GM12878 (cell line): ENCODE measurements around the gene TEX2. TPM values are rescaled to one million over a fixed set of nuclear protein-coding genes. Genes with fewer than 3 reads are reported as not detected.

Experiments
- ATAC-seq: fragments of 200-7000 bp; cut with Tn5 transposase; 3 replicates; pipeline ENCODE4 v1.9.1; 2020; ENCODE audit warnings: mild to moderate bottlenecking, moderate library complexity
- BruUV-seq: library from RNA; stranded (reverse); fragments of 400-500 nt; replicated peaks from 2 replicates; lab custom pipeline; 2021; lab: Mats Ljungman, UMichigan
- CTCF ChIA-PET: fragments of 300-600 bp; sonication (Branson Sonifier 250); formaldehyde crosslinking; extraction: SDS; loops from one replicate; lab custom pipeline; 2021; ENCODE audit warnings: inconsistent platforms; lab: Yijun Ruan, JAX
- POLR2A ChIA-PET: fragments of 350-600 bp; formaldehyde crosslinking; extraction: SDS; loops from one replicate; lab custom pipeline; 2021; ENCODE audit warnings: inconsistent platforms; lab: Charles Lee
- RAD21 ChIA-PET: fragments of 300-600 bp; sonication (Branson Sonifier 250); formaldehyde crosslinking; loops from one replicate; lab custom pipeline; 2023; ENCODE audit warnings: antibody characterized with exemption; ENCODE audit not compliant: unreplicated experiment; lab: Charles Lee
- SMC1A ChIA-PET: fragments of 300-600 bp; sonication (Branson Sonifier 250); formaldehyde crosslinking; loops from one replicate; lab custom pipeline; 2023; ENCODE audit not compliant: unreplicated experiment, uncharacterized antibody; lab: Charles Lee
- DNase-seq: peaks from one replicate; pipeline ENCODE4 v3.0.0-alpha.2; 2011; ENCODE audit warnings: low read depth, low spot score
- FAIRE-seq: peaks from 3 replicates; lab custom pipeline; 2011; peaks lifted over from hg19 to GRCh38; lab: Jason Lieb, UNC
- H2AFZ ChIP-seq: 2 replicates; pipeline ENCODE4 v1.6.0; 2011; ENCODE audit warnings: low read depth, low read length, control low read depth; ENCODE audit not compliant: control insufficient read depth
- H3K27ac ChIP-seq: 2 replicates; pipeline ENCODE4 v1.5.1; 2011; ENCODE audit warnings: control low read depth; ENCODE audit not compliant: control insufficient read depth, insufficient read depth
- H3K27me3 ChIP-seq, 2 experiments: replicated peaks in 1 of 2; 2 replicates each; pipeline versions ENCODE4 v1.6.0 to v1.6.1; 2011; ENCODE audit warnings: low read length in 1 of 2; ENCODE audit not compliant: control insufficient read depth in 2 of 2, insufficient read depth in 2 of 2
- H3K36me3 ChIP-seq, 2 experiments: 2 replicates each; pipeline ENCODE4 v1.5.1; 2011; ENCODE audit warnings: low read length in 1 of 2; ENCODE audit not compliant: control insufficient read depth in 2 of 2, insufficient read depth in 2 of 2
- H3K4me1 ChIP-seq: 2 replicates; pipeline ENCODE4 v1.6.1; 2011; ENCODE audit warnings: mild to moderate bottlenecking, low read length, moderate library complexity, mixed read lengths; ENCODE audit not compliant: control insufficient read depth, insufficient read depth
- H3K4me2 ChIP-seq: 2 replicates; pipeline ENCODE4 v1.6.0; 2011; ENCODE audit warnings: control low read depth; ENCODE audit not compliant: control insufficient read depth, insufficient read depth
- H3K4me3 ChIP-seq: fragments of 200-600 bp; sonication (generic); 2 replicates; pipeline ENCODE4 v1.5.1; 2016
- H3K79me2 ChIP-seq: 2 replicates; pipeline ENCODE4 v1.6.0; 2011; ENCODE audit warnings: low read length; ENCODE audit not compliant: control insufficient read depth, insufficient read depth
- H3K9ac ChIP-seq: 2 replicates; pipeline ENCODE4 v1.8.0; 2011; ENCODE audit warnings: low read length, control low read depth, mixed read lengths; ENCODE audit not compliant: control insufficient read depth, insufficient read depth
- H3K9me3 ChIP-seq: replicated peaks from 3 replicates; pipeline ENCODE4 v1.5.1; 2011; ENCODE audit warnings: mild to moderate bottlenecking, low read length; ENCODE audit not compliant: control insufficient read depth, insufficient read depth
- H4K20me1 ChIP-seq: 2 replicates; pipeline ENCODE4 v1.6.0; 2011; ENCODE audit not compliant: control insufficient read depth, insufficient read depth
- EGR1 ChIP-seq, 2 experiments: IDR thresholded peaks; 1 replicate in 1 of 2; 2 replicates in 1 of 2; pipeline ENCODE4 v1.6.1; 2011 to 2012; ENCODE audit warnings: low read depth in 2 of 2, low read length in 2 of 2, borderline replicate concordance in 1 of 2, mild to moderate bottlenecking in 1 of 2, moderate library complexity in 1 of 2
- ETV6 ChIP-seq, 2 experiments: fragments of 450-650 bp in 1 of 2; IDR thresholded peaks in 1 of 2; conservative IDR thresholded peaks in 1 of 2; 2 replicates each; pipeline ENCODE4 v1.6.1; 2014; ENCODE audit warnings: antibody characterized with exemption in 1 of 2, borderline replicate concordance in 1 of 2, low read depth in 1 of 2, mild to moderate bottlenecking in 1 of 2, moderate library complexity in 1 of 2
- HDGF ChIP-seq: fragments of 450-650 bp; IDR thresholded peaks from 2 replicates; pipeline ENCODE4 v1.6.1; 2016; ENCODE audit warnings: antibody characterized with exemption
- IKZF1 ChIP-seq: fragments of 450-650 bp; conservative IDR thresholded peaks from 2 replicates; pipeline ENCODE4 v1.6.1; 2017; ENCODE audit warnings: antibody characterized with exemption, mild to moderate bottlenecking
- NRF1 ChIP-seq: conservative IDR thresholded peaks from 2 replicates; pipeline ENCODE4 v1.6.1; 2011; ENCODE audit warnings: mild to moderate bottlenecking, low read depth, low read length, improper control_type of control experiment
- RAD21 ChIP-seq: IDR thresholded peaks from 2 replicates; pipeline ENCODE4 v1.6.1; 2011; ENCODE audit warnings: mild to moderate bottlenecking, low read depth, low read length, moderate library complexity; ENCODE audit not compliant: insufficient read depth
- SMAD5 ChIP-seq: IDR thresholded peaks from 2 replicates; pipeline ENCODE4 v1.6.1; 2016; ENCODE audit warnings: antibody characterized with exemption, low read depth
- TARDBP ChIP-seq: IDR thresholded peaks from 2 replicates; pipeline ENCODE4 v1.6.1; 2016; ENCODE audit warnings: borderline replicate concordance
- TBL1XR1 ChIP-seq: IDR thresholded peaks from 2 replicates; pipeline ENCODE4 v1.6.1; 2012; ENCODE audit warnings: low read depth, low read length, improper control_type of control experiment
- WRNIP1 ChIP-seq: IDR thresholded peaks from 2 replicates; pipeline ENCODE4 v1.6.1; 2011; ENCODE audit warnings: low read depth, low read length, improper control_type of control experiment, borderline replicate concordance
- ZNF274 ChIP-seq: IDR thresholded peaks from one replicate; pipeline ENCODE4 v1.8.0; 2011; ENCODE audit not compliant: insufficient read length, insufficient read depth
- WGBS: methylation state at CpG from one replicate; pipeline ENCODE4 v1.1.6; 2016; ENCODE audit warnings: low lambda C conversion rate; ENCODE audit not compliant: insufficient replicate concordance, insufficient coverage; ENCODE audit errors: missing lambda C conversion rate; 5-methylcytosine and 5-hydroxymethylcytosine counted together
- in situ Hi-C: fragments of 300-500 bp; cut with MboI; formaldehyde crosslinking; loops from 9 replicates; pipeline ENCODE4 v1.14.3; 2018; ENCODE audit warnings: mixed read lengths
- intact Hi-C: fragments of 100-400 bp; cut with micrococcal nuclease; formaldehyde crosslinking; loops from one replicate; pipeline ENCODE4 v1.14.2; 2022; ENCODE audit not compliant: unreplicated experiment
- polyA plus RNA-seq, 11 experiments: library from polyadenylated mRNA; depleted of rRNA in 4 of 11; unstranded in 6 of 11; stranded (reverse) in 5 of 11; fragments of >200 nt; fragmentation: Nextera tagmentation in 4 of 11; fragmentation: Illumina TruSeq in 1 of 11; extraction: Ambion mirVana in 4 of 11; extraction: Trizol in 1 of 11; gene quantifications; 1 replicate in 1 of 11; 2 replicates in 10 of 11; pipeline versions ENCODE4 v1.2.1 to v1.2.3, GENCODE V29; 2011 to 2016; ENCODE audit warnings: inconsistent platforms in 2 of 11, missing spikeins in 2 of 11, low read depth in 1 of 11
- total RNA-seq, 4 experiments: library from RNA; depleted of rRNA in 3 of 4; stranded (reverse); fragments of >200 nt in 3 of 4; fragmentation: Illumina TruSeq in 1 of 4; extraction: Trizol in 1 of 4; gene quantifications; 2 replicates each; pipeline versions ENCODE4 v1.2.1 to v1.2.3, GENCODE V29; 2013 to 2021
- TF ChIP-seq, protein P1 (sequence below): fragments of 450-650 bp; IDR thresholded peaks from 2 replicates; pipeline ENCODE4 v1.6.1; 2017; ENCODE audit warnings: low read depth, mild to moderate bottlenecking, moderate library complexity
- TF ChIP-seq, protein P2 (sequence below): IDR thresholded peaks from 2 replicates; pipeline ENCODE4 v1.6.1; 2011; ENCODE audit warnings: low read depth, low read length, improper control_type of control experiment, borderline replicate concordance

TEX2 gene
- total and polyA plus RNA-seq, 10 of the 15 experiments (the other 5 are each of a cell fraction or from before 2014, with no cell fraction given): 3.8 to 19.9 (median 15.8) TPM

GRCh38 chr17:64230791-64231408, 32.2 kb downstream of the TEX2 start (continued):
- TF ChIP-seq ZNF274: no peak

- Histone ChIP-seq H3K9me3 (no peaks in the 10 kb centered on the region), H3K27me3 (no peaks in the 10 kb centered on the region), H3K4me3 (no peak overlapping the region), H3K36me3 (peaks cover 0 to 3% of the 10 kb centered on the region in 2 experiments; a peak in 1 of 4 replicates), H3K9ac (no peak overlapping the region), H2AFZ (no peak overlapping the region), H3K4me1 (no peaks in the 10 kb centered on the region), H3K27ac (no peak overlapping the region), H3K4me2 (no peak overlapping the region), H3K79me2 (no peaks in the 10 kb centered on the region), H4K20me1 (no peaks in the 10 kb centered on the region)
- ATAC-seq: no peak
- intact Hi-C loops: no loop called here
- SMC1A ChIA-PET: interaction anchor here (1.0 to 1.3 kb wide), 3 partner anchors 13 to 371 kb away, joined by 3 to 4 read pairs (median 3); no protein-coding TSS in a partner anchor
- 72% methylated on average over 8 of the region's 8 CpGs for WGBS
- no peak for DNase-seq
- CTCF ChIA-PET: interaction anchor here (1.0 kb wide), 1 partner anchor 12 kb away, joined by 4 read pairs; no protein-coding TSS in a partner anchor
- POLR2A ChIA-PET: interaction anchor here (0.7 to 1.4 kb wide), 2 partner anchors 33 to 75 kb away, joined by 3 read pairs; partner anchors contain the start of gene TEX2
- RAD21 ChIA-PET: interaction anchor here (0.6 kb wide), 1 partner anchor 420 kb away, joined by 3 read pairs; no protein-coding TSS in a partner anchor
- no peak for FAIRE-seq
- in situ Hi-C loops: no loop called here
- BruUV-seq: no TSS peak
- TF ChIP-seq EGR1 (IDR thresholded peaks at IDR 0.05; ENCODE audit: borderline replicate concordance in 1 of 2, low read depth in 2 of 2, low read length in 2 of 2) (no peak), HDGF (no peak), SMAD5 (no peak), WRNIP1 (no peak), NRF1 (no peak), RAD21 (no peak), ETV6 (conservative IDR thresholded peaks at IDR 0.05 in 1 of 2, IDR thresholded peaks at IDR 0.05 in 1 of 2; ENCODE audit: borderline replicate concordance in 1 of 2, low read depth in 1 of 2) (no peak), TARDBP (no peak), IKZF1 (no peak), TBL1XR1 (no peak)
- TF ChIP-seq, protein P1, sequence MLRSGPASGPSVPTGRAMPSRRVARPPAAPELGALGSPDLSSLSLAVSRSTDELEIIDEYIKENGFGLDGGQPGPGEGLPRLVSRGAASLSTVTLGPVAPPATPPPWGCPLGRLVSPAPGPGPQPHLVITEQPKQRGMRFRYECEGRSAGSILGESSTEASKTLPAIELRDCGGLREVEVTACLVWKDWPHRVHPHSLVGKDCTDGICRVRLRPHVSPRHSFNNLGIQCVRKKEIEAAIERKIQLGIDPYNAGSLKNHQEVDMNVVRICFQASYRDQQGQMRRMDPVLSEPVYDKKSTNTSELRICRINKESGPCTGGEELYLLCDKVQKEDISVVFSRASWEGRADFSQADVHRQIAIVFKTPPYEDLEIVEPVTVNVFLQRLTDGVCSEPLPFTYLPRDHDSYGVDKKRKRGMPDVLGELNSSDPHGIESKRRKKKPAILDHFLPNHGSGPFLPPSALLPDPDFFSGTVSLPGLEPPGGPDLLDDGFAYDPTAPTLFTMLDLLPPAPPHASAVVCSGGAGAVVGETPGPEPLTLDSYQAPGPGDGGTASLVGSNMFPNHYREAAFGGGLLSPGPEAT: no peak
- TF ChIP-seq, protein P2, sequence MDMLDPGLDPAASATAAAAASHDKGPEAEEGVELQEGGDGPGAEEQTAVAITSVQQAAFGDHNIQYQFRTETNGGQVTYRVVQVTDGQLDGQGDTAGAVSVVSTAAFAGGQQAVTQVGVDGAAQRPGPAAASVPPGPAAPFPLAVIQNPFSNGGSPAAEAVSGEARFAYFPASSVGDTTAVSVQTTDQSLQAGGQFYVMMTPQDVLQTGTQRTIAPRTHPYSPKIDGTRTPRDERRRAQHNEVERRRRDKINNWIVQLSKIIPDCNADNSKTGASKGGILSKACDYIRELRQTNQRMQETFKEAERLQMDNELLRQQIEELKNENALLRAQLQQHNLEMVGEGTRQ: no peak
Observed at GRCh38 chr17:64229815-64230728, 33.0 kb downstream of the TEX2 start.
